KMS-11 (cell line): ENCODE results near the gene RAB11FIP4.

Experiments used
- H2AFZ ChIP-seq: fragments of 200-600 bp; sonication (generic); 2 replicates; pipeline ENCODE4 v1.6.1; 2016; ENCODE audit warnings: antibody characterized with exemption, mixed run types, low read depth
- H3K27ac ChIP-seq: fragments of 200-600 bp; sonication (generic); 2 replicates; pipeline ENCODE4 v1.6.1; 2016; ENCODE audit warnings: mild to moderate bottlenecking, mixed run types
- H3K27me3 ChIP-seq: fragments of 200-600 bp; sonication (generic); 2 replicates; pipeline ENCODE4 v1.6.1; 2017; ENCODE audit warnings: mild to moderate bottlenecking, low read depth, mixed run types, moderate library complexity; ENCODE audit not compliant: insufficient read depth
- H3K36me3 ChIP-seq: fragments of 200-600 bp; sonication (generic); 2 replicates; pipeline ENCODE4 v1.6.1; 2017; ENCODE audit warnings: mild to moderate bottlenecking, mixed run types; ENCODE audit not compliant: insufficient read depth
- H3K4me1 ChIP-seq: fragments of 200-600 bp; sonication (generic); 2 replicates; pipeline ENCODE4 v1.6.1; 2016; ENCODE audit warnings: mild to moderate bottlenecking, low read depth, mixed run types; ENCODE audit not compliant: poor library complexity, severe bottlenecking
- H3K4me2 ChIP-seq: fragments of 200-600 bp; sonication (generic); 2 replicates; pipeline ENCODE4 v1.7.0; 2016; ENCODE audit warnings: mild to moderate bottlenecking, mixed run types
- H3K4me3 ChIP-seq: fragments of 200-600 bp; sonication (generic); IDR thresholded peaks from 2 replicates; pipeline ENCODE4 v1.6.1; 2017; ENCODE audit warnings: low read depth, low read length, mixed read lengths; ENCODE audit not compliant: insufficient read depth
- H3K79me2 ChIP-seq: fragments of 200-600 bp; sonication (generic); 2 replicates; pipeline ENCODE4 v1.6.1; 2016; ENCODE audit warnings: low read depth, mixed run types; ENCODE audit not compliant: insufficient read depth
- H3K9ac ChIP-seq: fragments of 200-600 bp; sonication (generic); 2 replicates; pipeline ENCODE4 v1.6.1; 2016; ENCODE audit warnings: mild to moderate bottlenecking, mixed run types
- H4K20me1 ChIP-seq: fragments of 200-600 bp; sonication (generic); 2 replicates; pipeline ENCODE4 v1.6.1; 2016; ENCODE audit warnings: mild to moderate bottlenecking, mixed run types; ENCODE audit not compliant: insufficient read depth
- CTCF ChIP-seq: fragments of 200-600 bp; sonication (generic); conservative IDR thresholded peaks from 2 replicates; pipeline ENCODE4 v1.6.1; 2017; ENCODE audit warnings: low read depth, mild to moderate bottlenecking, antibody characterized with exemption, low read length, moderate library complexity, mixed read lengths

The RAB11FIP4 gene

GRCh38 chr17:31523862-31524730 is 132.6 kb downstream of the RAB11FIP4 start:
- TF ChIP-seq CTCF: no peak
- Histone ChIP-seq H3K4me3 (no peak overlapping the region), H3K79me2 (no peaks in the 10 kb centered on the region), H3K36me3 (no peaks in the 10 kb centered on the region), H2AFZ (no peak overlapping the region), H4K20me1 (no peaks in the 10 kb centered on the region), H3K27ac (no peak overlapping the region), H3K9ac (no peak overlapping the region), H3K4me1 (peaks cover 2% of the 10 kb centered on the region), H3K27me3 (no peaks in the 10 kb centered on the region), H3K4me2 (no peak overlapping the region)

GRCh38 chr17:31524926-31525800 is 133.7 kb downstream of the RAB11FIP4 start:
- Histone ChIP-seq H3K4me1 (peaks cover 2% of the 10 kb centered on the region), H3K27ac (no peak overlapping the region), H3K79me2 (no peaks in the 10 kb centered on the region), H4K20me1 (no peaks in the 10 kb centered on the region), H3K4me3 (no peak overlapping the region), H2AFZ (peak overlapping the region; percentile 12; the same call in 1 of the 2 replicates), H3K9ac (no peak overlapping the region), H3K36me3 (no peaks in the 10 kb centered on the region), H3K4me2 (no peak overlapping the region), H3K27me3 (no peaks in the 10 kb centered on the region)
- TF ChIP-seq CTCF: peak; percentile 94

- no peak overlapping the region for H3K4me2 ChIP-seq
- H4K20me1 ChIP-seq: no peaks in the 10 kb centered on the region
- 0 out of 2 replicates have a peak, but pooled peaks have one; percentile 2 for TF ChIP-seq CTCF
- no peaks in the 10 kb centered on the region for H3K36me3 ChIP-seq
- H3K27me3 ChIP-seq: no peaks in the 10 kb centered on the region
- H3K9ac ChIP-seq: no peak overlapping the region
- no peak overlapping the region for H3K27ac ChIP-seq
- H2AFZ ChIP-seq: no peak overlapping the region; the same call in 1 of the 2 replicates
- no peaks in the 10 kb centered on the region for H3K79me2 ChIP-seq
- H3K4me3 ChIP-seq: no peak overlapping the region
- H3K4me1 ChIP-seq: peaks cover 2% of the 10 kb centered on the region
Observed at GRCh38 chr17:31525801-31526549, 134.5 kb downstream of the RAB11FIP4 start.

GRCh38 chr17:31527606-31528005 is 136.1 kb downstream of the RAB11FIP4 start:
- TF ChIP-seq CTCF: no peak
- Histone ChIP-seq H3K4me2 (no peak overlapping the region), H4K20me1 (no peaks in the 10 kb centered on the region), H3K79me2 (no peaks in the 10 kb centered on the region), H3K4me1 (peaks cover 2% of the 10 kb centered on the region), H3K27ac (no peak overlapping the region), H3K9ac (no peak overlapping the region), H3K36me3 (no peaks in the 10 kb centered on the region), H2AFZ (no peak overlapping the region), H3K4me3 (no peak overlapping the region), H3K27me3 (no peaks in the 10 kb centered on the region)
